ENCODE results near the gene MOB3B.

Gene MOB3B

GRCh38 chr9:27534131-27534530, 4.5 kb upstream of the MOB3B start:
- H3K4me1 Mint-ChIP-seq: no peaks in the 10 kb centered on the region
- no peaks in the 10 kb centered on the region for H3K9me3 Mint-ChIP-seq
- H3K27ac Mint-ChIP-seq: no peak overlapping the region
- H3K27me3 Mint-ChIP-seq: no peaks in the 10 kb centered on the region
- no peak overlapping the region for H3K4me3 Mint-ChIP-seq
- H3K36me3 Mint-ChIP-seq: peaks cover 6% of the 10 kb centered on the region

GRCh38 chr9:27533311-27533710, 3.7 kb upstream of the MOB3B start:
- no peak overlapping the region for H3K27ac Mint-ChIP-seq
- H3K36me3 Mint-ChIP-seq: peaks cover 6% of the 10 kb centered on the region
- no peak overlapping the region for H3K4me3 Mint-ChIP-seq
- peaks cover under 1% of the 10 kb centered on the region for H3K4me1 Mint-ChIP-seq
- H3K27me3 Mint-ChIP-seq: no peaks in the 10 kb centered on the region
- H3K9me3 Mint-ChIP-seq: no peaks in the 10 kb centered on the region

GRCh38 chr9:27532046-27532445, 2.4 kb upstream of the MOB3B start:
- Mint-ChIP-seq H3K4me3 (no peak overlapping the region), H3K27me3 (peaks cover 3% of the 10 kb centered on the region), H3K27ac (no peak overlapping the region), H3K36me3 (peaks cover 4% of the 10 kb centered on the region), H3K9me3 (no peaks in the 10 kb centered on the region), H3K4me1 (peaks cover 5% of the 10 kb centered on the region)

- H3K27ac Mint-ChIP-seq: no peak overlapping the region
- peaks cover 3% of the 10 kb centered on the region for H3K27me3 Mint-ChIP-seq
- H3K4me3 Mint-ChIP-seq: no peak overlapping the region
- H3K4me1 Mint-ChIP-seq: peaks cover 5% of the 10 kb centered on the region
- H3K9me3 Mint-ChIP-seq: no peaks in the 10 kb centered on the region
- H3K36me3 Mint-ChIP-seq: peaks cover 4% of the 10 kb centered on the region
Observed at GRCh38 chr9:27530915-27531755, 1.5 kb upstream of the MOB3B start.

GRCh38 chr9:27528886-27529315, 713 bp downstream of the MOB3B start:
- Mint-ChIP-seq H3K9me3 (no peaks in the 10 kb centered on the region), H3K4me3 (peak overlapping the region; percentile 87), H3K4me1 (peaks cover 5% of the 10 kb centered on the region), H3K27ac (peak overlapping the region; percentile 66), H3K27me3 (peaks cover 3% of the 10 kb centered on the region), H3K36me3 (peaks cover 2% of the 10 kb centered on the region)

- Mint-ChIP-seq H3K27me3 (peaks cover 3% of the 10 kb centered on the region), H3K4me1 (peaks cover 5% of the 10 kb centered on the region), H3K36me3 (peaks cover 2% of the 10 kb centered on the region), H3K9me3 (no peaks in the 10 kb centered on the region), H3K27ac (no peak overlapping the region), H3K4me3 (peak overlapping the region; percentile 87)
Observed at GRCh38 chr9:27528076-27528885, 1.3 kb downstream of the MOB3B start.

GRCh38 chr9:27527702-27528075, 1.9 kb downstream of the MOB3B start:
- Mint-ChIP-seq H3K9me3 (no peaks in the 10 kb centered on the region), H3K4me1 (peaks cover 5% of the 10 kb centered on the region), H3K27me3 (peaks cover 3% of the 10 kb centered on the region), H3K27ac (no peak overlapping the region), H3K36me3 (peaks cover 2% of the 10 kb centered on the region), H3K4me3 (peak overlapping the region; percentile 87)

- Mint-ChIP-seq H3K27ac (no peak within 1 kb of the TSS), H3K27me3 (peaks cover 3% of the 10 kb centered on the region), H3K9me3 (no peaks in the 10 kb centered on the region), H3K36me3 (no peaks in the 10 kb centered on the region), H3K4me1 (peaks cover 5% of the 10 kb centered on the region), H3K4me3 (no peak within 1 kb of the TSS)
Observed at GRCh38 chr9:27524236-27524635, 5.4 kb downstream of the MOB3B start, which contains the start of gene IFNK. IFNK (plus strand) TSS chr9:27524290; CDS start chr9:27524337, 47 bp downstream.

GRCh38 chr9:27523141-27523540, 6.5 kb downstream of the MOB3B start:
- Mint-ChIP-seq H3K27me3 (peaks cover 1% of the 10 kb centered on the region), H3K9me3 (no peaks in the 10 kb centered on the region), H3K27ac (no peak overlapping the region), H3K36me3 (no peaks in the 10 kb centered on the region), H3K4me3 (no peak overlapping the region), H3K4me1 (peaks cover 3% of the 10 kb centered on the region)

GRCh38 chr9:27520986-27521385, 8.6 kb downstream of the MOB3B start:
- no peaks in the 10 kb centered on the region for H3K36me3 Mint-ChIP-seq
- no peak overlapping the region for H3K27ac Mint-ChIP-seq
- no peaks in the 10 kb centered on the region for H3K4me1 Mint-ChIP-seq
- no peak overlapping the region for H3K4me3 Mint-ChIP-seq
- no peaks in the 10 kb centered on the region for H3K9me3 Mint-ChIP-seq
- H3K27me3 Mint-ChIP-seq: no peaks in the 10 kb centered on the region

- Mint-ChIP-seq H3K9me3 (no peaks in the 10 kb centered on the region), H3K4me1 (no peaks in the 10 kb centered on the region), H3K27me3 (no peaks in the 10 kb centered on the region), H3K27ac (no peak overlapping the region), H3K36me3 (peaks cover 2% of the 10 kb centered on the region), H3K4me3 (no peak overlapping the region)
Observed at GRCh38 chr9:27519466-27520465, 9.8 kb downstream of the MOB3B start.

GRCh38 chr9:27518809-27519208, 10.8 kb downstream of the MOB3B start:
- no peaks in the 10 kb centered on the region for H3K9me3 Mint-ChIP-seq
- no peaks in the 10 kb centered on the region for H3K27me3 Mint-ChIP-seq
- H3K4me3 Mint-ChIP-seq: no peak overlapping the region
- H3K36me3 Mint-ChIP-seq: peaks cover 2% of the 10 kb centered on the region
- H3K4me1 Mint-ChIP-seq: no peaks in the 10 kb centered on the region
- H3K27ac Mint-ChIP-seq: no peak overlapping the region

- Mint-ChIP-seq H3K9me3 (no peaks in the 10 kb centered on the region), H3K4me1 (no peaks in the 10 kb centered on the region), H3K36me3 (peaks cover 4% of the 10 kb centered on the region), H3K27me3 (no peaks in the 10 kb centered on the region), H3K27ac (no peak overlapping the region), H3K4me3 (no peak overlapping the region)
Observed at GRCh38 chr9:27518006-27518405, 11.6 kb downstream of the MOB3B start.

GRCh38 chr9:27514551-27514950, 15.1 kb downstream of the MOB3B start:
- Mint-ChIP-seq H3K4me1 (no peaks in the 10 kb centered on the region), H3K9me3 (no peaks in the 10 kb centered on the region), H3K27me3 (no peaks in the 10 kb centered on the region), H3K4me3 (no peak overlapping the region), H3K36me3 (peaks cover 6% of the 10 kb centered on the region), H3K27ac (no peak overlapping the region)

- H3K9me3 Mint-ChIP-seq: no peaks in the 10 kb centered on the region
- H3K27me3 Mint-ChIP-seq: no peaks in the 10 kb centered on the region
- no peak overlapping the region for H3K27ac Mint-ChIP-seq
- H3K36me3 Mint-ChIP-seq: peaks cover 7% of the 10 kb centered on the region
- H3K4me3 Mint-ChIP-seq: no peak overlapping the region
- no peaks in the 10 kb centered on the region for H3K4me1 Mint-ChIP-seq
Observed at GRCh38 chr9:27511771-27512170, 17.8 kb downstream of the MOB3B start.
